GM19372 (cell line): Measurements from ENCODE around the gene RFC3.
"Not testable (repeated sequence)": the region's sequence is repeated elsewhere in the genome, so short reads cannot be mapped to it uniquely, and the experiment has no call there.

Source experiments
- ATAC-seq: cut with Tn5 transposase; IDR thresholded peaks from one replicate; pipeline ENCODE4 v1.9.1; 2021; ENCODE audit warnings: mild to moderate bottlenecking, low read depth, moderate library complexity; ENCODE audit not compliant: unreplicated experiment

RFC3 gene

GRCh38 chr13:33806470-33807248 is 11.3 kb upstream of the RFC3 start:
- no peak for ATAC-seq

GRCh38 chr13:33812829-33813228 is 5.1 kb upstream of the RFC3 start:
- ATAC-seq, result not testable (repeated sequence)

GRCh38 chr13:33815011-33815550 is 2.9 kb upstream of the RFC3 start:
- ATAC-seq, result no peak

GRCh38 chr13:33816912-33817311 is 1.0 kb upstream of the RFC3 start:
- no peak for ATAC-seq

- peak; percentile 2 for ATAC-seq
These were observed 442 bp upstream of the RFC3 start for GRCh38 chr13:33817513-33817900.

- no peak for ATAC-seq
These were observed 7.1 kb downstream of the RFC3 start for GRCh38 chr13:33825083-33825482.

GRCh38 chr13:33827139-33827538 is 9.2 kb downstream of the RFC3 start:
- ATAC-seq, result no peak

GRCh38 chr13:33828431-33829129 is 10.6 kb downstream of the RFC3 start:
- no peak for ATAC-seq

- ATAC-seq, result no peak
These were observed 14.9 kb downstream of the RFC3 start for GRCh38 chr13:33832872-33833271.

- no peak for ATAC-seq
These were observed 20.7 kb downstream of the RFC3 start for GRCh38 chr13:33838647-33839046.

GRCh38 chr13:33840402-33840801 is 22.5 kb downstream of the RFC3 start:
- ATAC-seq, result no peak

- no peak for ATAC-seq
These were observed 24.3 kb downstream of the RFC3 start for GRCh38 chr13:33842207-33842606.

GRCh38 chr13:33842986-33843385 is 25.0 kb downstream of the RFC3 start:
- ATAC-seq, result no peak

GRCh38 chr13:33845572-33846302 is 27.8 kb downstream of the RFC3 start:
- ATAC-seq, result no peak

GRCh38 chr13:33846303-33847062 is 28.5 kb downstream of the RFC3 start:
- no peak for ATAC-seq

GRCh38 chr13:33849211-33849610 is 31.3 kb downstream of the RFC3 start:
- no peak for ATAC-seq

- no peak for ATAC-seq
These were observed 37.5 kb downstream of the RFC3 start for GRCh38 chr13:33855371-33855895.

- ATAC-seq, result no peak
These were observed 41.8 kb downstream of the RFC3 start for GRCh38 chr13:33859691-33860303.

GRCh38 chr13:33860526-33860925 is 42.6 kb downstream of the RFC3 start:
- no peak for ATAC-seq

GRCh38 chr13:33862016-33862415 is 44.1 kb downstream of the RFC3 start:
- no peak for ATAC-seq
